Endothelial cell of umbilical vein (primary cell): ENCODE measurements around the gene SLMAP. TPM values are rescaled to one million over a fixed set of nuclear protein-coding genes. Genes with fewer than 3 reads are reported as not detected.

Experiments
- BruUV-seq: library from RNA; stranded (reverse); fragments of 400-500 nt; replicated peaks from 2 replicates; lab custom pipeline; 2021; lab: Mats Ljungman, UMichigan
- CTCF ChIA-PET: fragments of 300-600, 350-600 bp; sonication (Branson Sonifier 250); formaldehyde crosslinking; loops from one replicate; lab custom pipeline; 2021; ENCODE audit warnings: antibody characterized with exemption, inconsistent platforms; lab: Charles Lee
- POLR2A ChIA-PET: fragments of 300-600, 350-600 bp; sonication (Branson Sonifier 250); formaldehyde crosslinking; loops from one replicate; lab custom pipeline; 2021; ENCODE audit warnings: antibody characterized with exemption, inconsistent platforms; lab: Charles Lee
- DNase-seq: peaks from one replicate; pipeline ENCODE4 v3.0.0-alpha.2; 2011; ENCODE audit warnings: low read depth, low spot score
- FAIRE-seq: peaks from 2 replicates; lab custom pipeline; 2011; peaks lifted over from hg19 to GRCh38; lab: Jason Lieb, UNC
- H2AFZ ChIP-seq: 2 replicates; pipeline ENCODE4 v1.6.0; 2012; ENCODE audit warnings: low read depth, low read length, control low read depth, inconsistent platforms
- H3K27ac ChIP-seq: 2 replicates; pipeline ENCODE4 v1.5.1; 2011; ENCODE audit warnings: low read depth, mild to moderate bottlenecking, control low read depth, low read length, moderate library complexity; ENCODE audit not compliant: insufficient read depth
- H3K27me3 ChIP-seq, 2 experiments: 2 replicates each; pipeline versions ENCODE4 v1.6.0 to v1.6.1; 2011; ENCODE audit warnings: low read length in 2 of 2, mixed read lengths in 1 of 2; ENCODE audit not compliant: control insufficient read depth in 2 of 2, insufficient read depth in 2 of 2
- H3K36me3 ChIP-seq, 2 experiments: 2 replicates in 1 of 2; 3 replicates in 1 of 2; pipeline ENCODE4 v1.5.1; 2011; ENCODE audit warnings: low read length in 2 of 2, mild to moderate bottlenecking in 1 of 2, moderate library complexity in 1 of 2; ENCODE audit not compliant: control insufficient read depth in 2 of 2, insufficient read depth in 2 of 2; ENCODE audit errors: extremely low read depth in 1 of 2
- H3K4me1 ChIP-seq: 3 replicates; pipeline ENCODE4 v1.5.1; 2011; ENCODE audit warnings: mild to moderate bottlenecking, low read length; ENCODE audit not compliant: control insufficient read depth, insufficient read depth; ENCODE audit errors: extremely low read depth
- H3K4me2 ChIP-seq: 2 replicates; pipeline ENCODE4 v1.6.1; 2011; ENCODE audit warnings: low read length, control low read depth, mixed read lengths; ENCODE audit not compliant: insufficient read depth
- H3K4me3 ChIP-seq, 3 experiments: fragments of 200-600 bp in 1 of 3; sonication (generic), shearing (Covaris generic) in 1 of 3; replicated peaks in 1 of 3; 2 replicates each; pipeline ENCODE4 v1.5.1; 2011 to 2016; ENCODE audit warnings: control low read depth in 3 of 3, low read length in 3 of 3, mild to moderate bottlenecking in 2 of 3, inconsistent platforms in 1 of 3, low read depth in 1 of 3, moderate library complexity in 1 of 3; ENCODE audit not compliant: insufficient read depth in 1 of 3
- H3K79me2 ChIP-seq: 2 replicates; pipeline ENCODE4 v1.6.0; 2012; ENCODE audit warnings: low read length, inconsistent platforms; ENCODE audit not compliant: control insufficient read depth, insufficient read depth
- H3K9ac ChIP-seq: replicated peaks from 2 replicates; pipeline ENCODE3; 2011; ENCODE audit warnings: low read length, control low read depth; ENCODE audit not compliant: insufficient read depth; ENCODE audit errors: extremely low read depth
- H3K9me1 ChIP-seq: replicated peaks from 3 replicates; pipeline ENCODE4 v1.6.0; 2011; ENCODE audit warnings: mild to moderate bottlenecking, low read length; ENCODE audit not compliant: control insufficient read depth, insufficient read depth; ENCODE audit errors: extremely low read depth
- H3K9me3 ChIP-seq: replicated peaks from 2 replicates; pipeline ENCODE4 v1.5.1; 2012; ENCODE audit warnings: low read length, inconsistent platforms; ENCODE audit not compliant: control insufficient read depth, insufficient read depth
- H4K20me1 ChIP-seq: replicated peaks from 2 replicates; pipeline ENCODE3; 2011; ENCODE audit warnings: mild to moderate bottlenecking, low read length; ENCODE audit not compliant: control insufficient read depth, insufficient read depth; ENCODE audit errors: extremely low read depth
- CTCF ChIP-seq, 2 donors: IDR thresholded peaks; 1 replicate in 1 of 2; 2 replicates in 1 of 2; pipeline ENCODE4 v1.5.1; 2011; ENCODE audit warnings: low read length in 2 of 2, mild to moderate bottlenecking in 2 of 2, moderate library complexity in 2 of 2, control low read depth in 1 of 2, inconsistent platforms in 1 of 2, low read depth in 1 of 2; ENCODE audit not compliant: insufficient read depth in 1 of 2; ENCODE audit errors: extremely low read depth in 1 of 2
- EZH2 ChIP-seq: IDR thresholded peaks from 2 replicates; pipeline ENCODE4 v1.6.1; 2012; ENCODE audit warnings: borderline replicate concordance, low read depth, mild to moderate bottlenecking, moderate library complexity, low read length, inconsistent platforms; ENCODE audit not compliant: severe bottlenecking
- FOS ChIP-seq: IDR thresholded peaks from 2 replicates; pipeline ENCODE4 v1.6.1; 2011; ENCODE audit warnings: mild to moderate bottlenecking, low read length, moderate library complexity, borderline replicate concordance; ENCODE audit not compliant: insufficient read depth
- GATA2 ChIP-seq: IDR thresholded peaks from 2 replicates; pipeline ENCODE4 v1.7.0; 2011; ENCODE audit warnings: low read depth, mild to moderate bottlenecking, moderate library complexity, mixed read lengths, low read length; ENCODE audit not compliant: insufficient read length, insufficient read depth
- JUN ChIP-seq: IDR thresholded peaks from 2 replicates; pipeline ENCODE4 v1.6.1; 2011; ENCODE audit warnings: borderline replicate concordance, low read depth; ENCODE audit not compliant: insufficient read length, insufficient read depth
- MAX ChIP-seq: IDR thresholded peaks from 2 replicates; pipeline ENCODE4 v1.6.1; 2011; ENCODE audit not compliant: insufficient read depth, insufficient read length
- MYC ChIP-seq: IDR thresholded peaks from one replicate; pipeline ENCODE4 v1.6.1; 2011; ENCODE audit warnings: mild to moderate bottlenecking, low read depth, low read length
- POLR2AphosphoS5 ChIP-seq: IDR thresholded peaks from 2 replicates; pipeline ENCODE4 v1.6.1; 2012; ENCODE audit warnings: low read depth, mild to moderate bottlenecking, control low read depth, low read length, moderate library complexity; ENCODE audit not compliant: insufficient read depth
- dilution Hi-C: fragments of 300-500 bp; cut with MboI; formaldehyde crosslinking; loops from one replicate; pipeline ENCODE4 v1.15.0; 2019; ENCODE audit warnings: low sequenced_read_pairs; ENCODE audit not compliant: extremely low pct_ligation_motif_present
- intact Hi-C: fragments of 100-400 bp; cut with micrococcal nuclease; formaldehyde crosslinking; loops from one replicate; pipeline ENCODE4 v1.10.0; 2022
- polyA plus RNA-seq, 4 experiments: library from polyadenylated mRNA; depleted of rRNA in 3 of 4; stranded (reverse) in 3 of 4; unstranded in 1 of 4; fragments of >200 nt; gene quantifications; 2 replicates each; pipeline versions ENCODE4 v1.2.1 to v1.2.3, GENCODE V29; 2011 to 2012; ENCODE audit warnings: missing spikeins in 1 of 4
- total RNA-seq: library from RNA; stranded (reverse); gene quantifications from 2 replicates; pipeline ENCODE4 v1.2.3, GENCODE V29; 2021

Gene SLMAP
- total and polyA plus RNA-seq, 2 donors (not counting 3 experiments of a cell fraction or from before 2014, with no cell fraction given): 9.8 to 54.7 TPM

DNA sequence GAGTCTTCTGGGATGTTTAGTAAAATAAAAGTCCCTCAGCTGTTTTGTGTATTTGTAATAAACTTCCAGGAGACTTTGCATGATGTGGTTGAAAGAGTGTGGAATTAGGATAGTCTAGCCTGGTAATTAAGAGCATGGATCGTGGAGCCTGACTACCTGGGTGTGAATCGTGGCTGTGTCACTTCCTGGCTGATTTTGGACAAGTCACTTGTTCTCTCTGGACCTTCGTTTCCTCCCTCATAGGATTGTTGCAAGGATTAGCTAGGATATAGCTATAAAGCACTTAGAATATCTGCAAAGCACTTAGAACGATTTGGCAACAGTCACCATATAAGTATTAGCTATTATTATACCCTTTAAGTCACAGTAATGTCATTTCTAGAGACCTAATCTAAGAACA lies 40.2 kb downstream of the SLMAP start:
- POLR2A ChIA-PET: no interaction called here
- Histone ChIP-seq H4K20me1 (no peaks in the 10 kb centered on the region), H3K36me3 (no peaks in the 10 kb centered on the region), H2AFZ (no peak overlapping the region), H3K9me1 (no peaks in the 10 kb centered on the region), H3K4me1 (peaks cover 21% of the 10 kb centered on the region), H3K4me3 (no peak overlapping the region), H3K9ac (no peak overlapping the region), H3K9me3 (no peaks in the 10 kb centered on the region), H3K4me2 (peak overlapping the region; percentile 44), H3K27ac (no peak overlapping the region), H3K79me2 (peaks cover 46% of the 10 kb centered on the region), H3K27me3 (no peaks in the 10 kb centered on the region)
- dilution Hi-C loops: no loop called here
- BruUV-seq: no TSS peak
- intact Hi-C loops: no loop called here
- no peak for DNase-seq
- CTCF ChIA-PET: no interaction called here
- peak; percentile 73 for FAIRE-seq
- no peak for TF ChIP-seq MAX
- TF ChIP-seq FOS: peak; percentile 66

DNA sequence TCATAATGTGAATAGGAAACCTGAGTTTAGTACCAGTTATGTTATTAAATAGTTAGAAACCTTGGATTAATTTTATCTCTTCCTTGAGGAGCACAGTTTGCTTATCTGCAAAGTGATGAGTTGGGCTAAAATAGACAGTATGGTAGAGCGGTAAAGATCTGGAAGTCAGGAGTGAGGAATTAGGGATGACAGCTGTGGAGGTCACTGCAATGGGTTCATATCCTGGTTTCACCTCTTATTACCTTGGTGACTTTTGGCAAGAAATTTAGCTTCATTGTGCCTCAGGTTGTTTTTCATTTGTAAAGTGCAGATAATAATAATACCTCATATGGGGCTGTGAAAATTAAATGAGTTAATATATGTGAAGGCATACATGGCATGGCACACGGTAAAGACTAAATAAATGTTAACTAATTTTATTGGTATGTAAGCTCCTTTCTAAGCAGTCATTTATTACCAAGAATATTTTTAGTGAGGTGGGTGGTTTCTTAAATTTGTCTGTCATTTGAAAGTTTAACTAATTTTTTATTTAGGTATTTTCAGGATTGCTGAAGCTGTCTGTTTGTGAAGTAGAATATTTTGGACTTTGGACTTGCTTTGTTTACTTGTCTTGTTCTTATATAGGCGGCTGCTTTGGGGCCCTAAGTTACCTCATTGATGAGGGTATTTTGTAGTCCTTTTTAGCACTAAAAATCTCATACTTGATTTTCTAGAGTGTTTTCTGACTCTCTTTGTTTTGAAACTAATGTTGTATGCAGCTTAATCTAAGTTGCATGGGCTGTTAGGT lies 41.8 kb downstream of the SLMAP start:
- Histone ChIP-seq H3K27me3 (no peaks in the 10 kb centered on the region), H2AFZ (no peak overlapping the region), H3K79me2 (peaks cover 47% of the 10 kb centered on the region), H3K4me3 (no peak overlapping the region), H3K4me1 (peaks cover 25% of the 10 kb centered on the region), H3K4me2 (no peak overlapping the region), H3K36me3 (no peaks in the 10 kb centered on the region), H3K9me3 (no peaks in the 10 kb centered on the region), H4K20me1 (no peaks in the 10 kb centered on the region), H3K9ac (no peak overlapping the region), H3K9me1 (no peaks in the 10 kb centered on the region), H3K27ac (no peak overlapping the region)
- intact Hi-C loops: no loop called here
- DNase-seq: no peak
- FAIRE-seq: no peak
- no TSS peak for BruUV-seq
- TF ChIP-seq JUN (no peak), MAX (no peak), EZH2 (no peak), GATA2 (no peak), CTCF (IDR thresholded peaks at IDR 0.05; ENCODE audit: extremely low read depth in 1 of 2, insufficient read depth in 1 of 2, low read depth in 1 of 2, low read length in 2 of 2) (no peak), FOS (no peak), POLR2AphosphoS5 (no peak), MYC (no peak)
- POLR2A ChIA-PET: no interaction called here
- CTCF ChIA-PET: interaction anchor here (1.3 to 1.7 kb wide), 2 partner anchors 12 to 28 kb away, joined by 3 to 4 read pairs; no protein-coding TSS in a partner anchor
- dilution Hi-C loops: no loop called here
